Measurements from ENCODE around the gene YWHAE.
"Not testable (repeated sequence)": the region's sequence is repeated elsewhere in the genome, so short reads cannot be mapped to it uniquely, and the experiment has no call there.

YWHAE gene

GRCh38 chr17:1414001-1414574, 14.1 kb upstream of the YWHAE start:
- CTCF ChIA-PET: interaction anchor here (0.6 to 2.5 kb wide), 2 partner anchors 49 to 555 kb away, joined by 4 to 7 read pairs; no protein-coding TSS in a partner anchor
- POLR2A ChIA-PET (ENCODE audit: low non-redundant PET): no interaction called here
- TF ChIP-seq CTCF (conservative IDR thresholded peaks at IDR 0.05; ENCODE audit: low read depth): no peak
- peak overlapping the region; percentile 79 for H3K27ac ChIP-seq
- no peak for DNase-seq (ENCODE audit: low spot score)

GRCh38 chr17:1413281-1413791, 13.3 kb upstream of the YWHAE start:
- DNase-seq (ENCODE audit: low spot score): peak; percentile 57
- peak overlapping the region; percentile 79 for H3K27ac ChIP-seq
- POLR2A ChIA-PET (ENCODE audit: low non-redundant PET): no interaction called here
- CTCF ChIA-PET: interaction anchor here (0.6 to 2.5 kb wide), 2 partner anchors 48 to 556 kb away, joined by 4 to 7 read pairs; no protein-coding TSS in a partner anchor
- TF ChIP-seq CTCF (conservative IDR thresholded peaks at IDR 0.05; ENCODE audit: low read depth): no peak

- TF ChIP-seq CTCF (conservative IDR thresholded peaks at IDR 0.05; ENCODE audit: low read depth): no peak
- CTCF ChIA-PET: interaction anchor here (2.5 kb wide), 1 partner anchor 47 kb away, joined by 7 read pairs; no protein-coding TSS in a partner anchor
These were observed 12.4 kb upstream of the YWHAE start for GRCh38 chr17:1412185-1413110.

GRCh38 chr17:1402262-1402586, 2.2 kb upstream of the YWHAE start:
- no peak for DNase-seq (ENCODE audit: low spot score)
- no peak overlapping the region for H3K27ac ChIP-seq
- ChIA-PET CTCF (interaction anchor here (1.1 kb wide), 1 partner anchor 62 kb away, joined by 4 read pairs; no protein-coding TSS in a partner anchor), POLR2A (ENCODE audit: low non-redundant PET) (no interaction called here)
- no peak for TF ChIP-seq CTCF (conservative IDR thresholded peaks at IDR 0.05; ENCODE audit: low read depth)

More at GRCh38 chr17:1412185-1413110, 12.4 kb upstream of the YWHAE start:
- DNase-seq (ENCODE audit: low spot score): no peak
- peak overlapping the region; percentile 79 for H3K27ac ChIP-seq
- POLR2A ChIA-PET (ENCODE audit: low non-redundant PET): no interaction called here

GRCh38 chr17:1398931-1399678, 917 bp downstream of the YWHAE start:
- no peak for DNase-seq (ENCODE audit: low spot score)
- CTCF ChIA-PET: interaction anchor here (0.6 to 0.7 kb wide), 2 partner anchors 63 to 247 kb away, joined by 3 to 4 read pairs; no protein-coding TSS in a partner anchor
- TF ChIP-seq CTCF (conservative IDR thresholded peaks at IDR 0.05; ENCODE audit: low read depth): no peak
- POLR2A ChIA-PET (ENCODE audit: low non-redundant PET): no interaction called here
- peak overlapping the region; percentile 92 for H3K27ac ChIP-seq

- H3K27ac ChIP-seq: no peak overlapping the region
- ChIA-PET POLR2A (ENCODE audit: low non-redundant PET) (no interaction called here), CTCF (interaction anchor here (1.4 kb wide), 1 partner anchor 33 kb away, joined by 8 read pairs; no protein-coding TSS in a partner anchor)
- no peak for TF ChIP-seq CTCF (conservative IDR thresholded peaks at IDR 0.05; ENCODE audit: low read depth)
- no peak for DNase-seq (ENCODE audit: low spot score)
These were observed 2.0 kb downstream of the YWHAE start for GRCh38 chr17:1398028-1398427.

- POLR2A ChIA-PET (ENCODE audit: low non-redundant PET): not testable (repeated sequence)
These were observed 4.0 kb downstream of the YWHAE start for GRCh38 chr17:1395876-1396665.

More at GRCh38 chr17:1395876-1396665, 4.0 kb downstream of the YWHAE start:
- CTCF ChIA-PET: interaction anchor here (0.5 kb wide), 1 partner anchor 30 kb away, joined by 3 read pairs; no protein-coding TSS in a partner anchor
- H3K27ac ChIP-seq: peak overlapping the region; percentile 30
- not testable (repeated sequence) for DNase-seq (ENCODE audit: low spot score)

Data from RWPE1 (cell line).